Measurements from ENCODE around the gene EPHA5. TPM values are rescaled to one million over a fixed set of nuclear protein-coding genes. Genes with fewer than 3 reads are reported as not detected.

The EPHA5 gene
- total and polyA plus RNA-seq, 9 of the 15 experiments (the other 6 are each of a cell fraction or from before 2014, with no cell fraction given), result 0.04 TPM; not detected in 8

DNA sequence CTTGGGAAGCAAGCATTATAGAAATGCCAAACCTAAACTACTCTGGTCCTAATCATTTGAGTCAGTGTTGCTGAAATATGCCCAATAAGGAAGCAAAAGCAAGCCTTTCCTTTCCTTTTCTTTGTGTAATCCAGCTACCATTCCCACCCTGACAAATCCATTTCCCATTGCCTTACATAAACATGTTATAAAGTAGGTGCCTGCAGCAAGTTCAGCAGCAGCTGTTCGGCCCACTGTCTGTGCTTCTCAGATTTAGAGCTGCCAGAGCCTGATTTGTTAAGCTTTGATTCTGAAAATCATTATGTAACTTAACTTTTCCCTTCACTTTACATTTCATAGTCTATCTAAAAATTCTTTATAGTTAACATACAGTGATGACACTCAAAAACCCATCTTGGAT, 148.6 kb downstream of the EPHA5 start (continued):
- no peak for TF ChIP-seq HNRNPL (IDR thresholded peaks at IDR 0.05; ENCODE audit: low read depth, low read length)
- no peak for TF ChIP-seq HDAC1 (IDR thresholded peaks at IDR 0.05)
- no peak for TF ChIP-seq NFATC3 (IDR thresholded peaks at IDR 0.05)

DNA sequence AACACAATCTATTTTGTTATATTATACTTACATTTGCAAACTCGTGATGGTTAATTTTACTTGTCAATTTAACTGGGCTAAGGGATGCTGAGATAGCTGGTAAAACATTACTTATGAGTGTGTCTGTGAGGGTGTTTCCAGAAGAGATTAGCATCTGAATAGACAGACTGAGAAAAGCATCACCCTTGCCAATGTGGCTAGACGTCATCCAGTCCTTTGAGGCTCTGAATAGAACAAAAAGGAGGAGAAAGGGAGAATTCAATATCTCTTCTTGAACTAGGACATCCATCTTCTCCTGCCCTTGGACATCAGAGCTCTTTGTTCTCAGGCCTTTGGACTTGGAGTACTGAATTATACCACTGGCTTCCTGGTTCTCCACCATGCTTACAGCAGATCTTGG, 154.6 kb downstream of the EPHA5 start:
- FAIRE-seq, result no peak
- no peak overlapping the region for H3K4me2 ChIP-seq (ENCODE audit: insufficient read depth, low read length)
- H3K79me2 ChIP-seq (ENCODE audit: control insufficient read depth, insufficient read depth, low read length), result no peaks in the 10 kb centered on the region
- WGBS (ENCODE audit: insufficient coverage, low coverage, missing lambda C conversion rate), result 0% methylated on average over 2 of the region's 2 CpGs
- no peak overlapping the region for H3K27ac ChIP-seq (ENCODE audit: extremely low read depth, low read depth, low read length)
- H3K27me3 ChIP-seq (ENCODE audit: control insufficient read depth in 2 of 2, insufficient read depth in 2 of 2, low read length in 2 of 2), result no peaks in the 10 kb centered on the region
- no peak for ATAC-seq
- no peaks in the 10 kb centered on the region for H3K4me1 ChIP-seq (replicated peaks in 1 of 2; ENCODE audit: control insufficient read depth in 2 of 2, insufficient read depth in 2 of 2, low read length in 2 of 2)
- no peak for DNase-seq (ENCODE audit: extremely low read depth in 1 of 4, low spot score in 3 of 4)
- no peak overlapping the region for H3K4me3 ChIP-seq
- no peak overlapping the region for H2AFZ ChIP-seq (ENCODE audit: low read depth, low read length)
- TF ChIP-seq NCOA2 (IDR thresholded peaks at IDR 0.05; ENCODE audit: partially characterized antibody in 2 of 2) (no peak), ELF4 (CRISPR knock-in tag; IDR thresholded peaks at IDR 0.05) (no peak), POLR2H (tag; IDR thresholded peaks at IDR 0.05; ENCODE audit: low read depth) (no peak), ZNF79 (CRISPR knock-in tag; IDR thresholded peaks at IDR 0.05; ENCODE audit: low read depth) (no peak), COPS2 (conservative IDR thresholded peaks at IDR 0.05) (no peak), RBM17 (IDR thresholded peaks at IDR 0.05; ENCODE audit: borderline replicate concordance, low read depth, low read length) (no peak), CHD2 (IDR thresholded peaks at IDR 0.05; ENCODE audit: low read depth, low read length) (no peak), MIER1 (IDR thresholded peaks at IDR 0.05; ENCODE audit: low read depth) (no peak), ZNF274 (IDR thresholded peaks at IDR 0.05; ENCODE audit: borderline replicate concordance, low read depth, low read length) (no peak), MCM3 (IDR thresholded peaks at IDR 0.05) (no peak), FOSL1 (tag; conservative IDR thresholded peaks at IDR 0.05) (no peak), SIN3B (IDR thresholded peaks at IDR 0.05; ENCODE audit: low read depth) (no peak), MECOM (CRISPR knock-in tag; IDR thresholded peaks at IDR 0.05) (no peak), ZNF347 (CRISPR knock-in tag; IDR thresholded peaks at IDR 0.05; ENCODE audit: low read depth) (no peak), HSF4 (CRISPR knock-in tag; IDR thresholded peaks at IDR 0.05; ENCODE audit: borderline replicate concordance) (no peak), SAFB2 (IDR thresholded peaks at IDR 0.05; ENCODE audit: borderline replicate concordance, low read depth, low read length, severe bottlenecking) (no peak), ZNF583 (CRISPR knock-in tag; IDR thresholded peaks at IDR 0.05) (no peak), NFATC3 (IDR thresholded peaks at IDR 0.05) (no peak)
- TF ChIP-seq, protein P1, sequence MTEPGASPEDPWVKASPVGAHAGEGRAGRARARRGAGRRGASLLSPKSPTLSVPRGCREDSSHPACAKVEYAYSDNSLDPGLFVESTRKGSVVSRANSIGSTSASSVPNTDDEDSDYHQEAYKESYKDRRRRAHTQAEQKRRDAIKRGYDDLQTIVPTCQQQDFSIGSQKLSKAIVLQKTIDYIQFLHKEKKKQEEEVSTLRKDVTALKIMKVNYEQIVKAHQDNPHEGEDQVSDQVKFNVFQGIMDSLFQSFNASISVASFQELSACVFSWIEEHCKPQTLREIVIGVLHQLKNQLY (CRISPR knock-in tag; conservative IDR thresholded peaks at IDR 0.05), result no peak
- TF ChIP-seq, protein P2, sequence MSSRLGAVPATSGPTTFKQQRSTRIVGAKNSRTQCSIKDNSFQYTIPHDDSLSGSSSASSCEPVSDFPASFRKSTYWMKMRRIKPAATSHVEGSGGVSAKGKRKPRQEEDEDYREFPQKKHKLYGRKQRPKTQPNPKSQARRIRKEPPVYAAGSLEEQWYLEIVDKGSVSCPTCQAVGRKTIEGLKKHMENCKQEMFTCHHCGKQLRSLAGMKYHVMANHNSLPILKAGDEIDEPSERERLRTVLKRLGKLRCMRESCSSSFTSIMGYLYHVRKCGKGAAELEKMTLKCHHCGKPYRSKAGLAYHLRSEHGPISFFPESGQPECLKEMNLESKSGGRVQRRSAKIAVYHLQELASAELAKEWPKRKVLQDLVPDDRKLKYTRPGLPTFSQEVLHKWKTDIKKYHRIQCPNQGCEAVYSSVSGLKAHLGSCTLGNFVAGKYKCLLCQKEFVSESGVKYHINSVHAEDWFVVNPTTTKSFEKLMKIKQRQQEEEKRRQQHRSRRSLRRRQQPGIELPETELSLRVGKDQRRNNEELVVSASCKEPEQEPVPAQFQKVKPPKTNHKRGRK (tag; IDR thresholded peaks at IDR 0.05), result no peak
- intact Hi-C loops (cut with micrococcal nuclease), result no loop called here
- no peaks in the 10 kb centered on the region for H4K20me1 ChIP-seq (replicated peaks; ENCODE audit: control insufficient read depth, insufficient read depth, low read length)
- no TSS peak for BruUV-seq (replicated peaks)
- H3K36me3 ChIP-seq (ENCODE audit: control insufficient read depth, insufficient read depth, low read length), result no peaks in the 10 kb centered on the region
- in situ Hi-C loops (cut with MboI), result no loop called here
- no peaks in the 10 kb centered on the region for H3K9me1 ChIP-seq (ENCODE audit: control insufficient read depth, insufficient read depth, low read length)
- POLR2A ChIA-PET, result interaction anchor here (0.7 kb wide), 1 partner anchor 93 kb away, joined by 3 read pairs; no protein-coding TSS in a partner anchor
- no peaks in the 10 kb centered on the region for H3K9me3 ChIP-seq (replicated peaks; ENCODE audit: control insufficient read depth, insufficient read depth, low read depth, low read length)
- CTCF ChIA-PET (ENCODE audit: low intra/inter-chr PET ratio), result no interaction called here
- H3K9ac ChIP-seq (ENCODE audit: insufficient read depth in 1 of 2, low read depth in 2 of 2, low read length in 2 of 2), result no peak overlapping the region

Data from K562 (cell line).